Measurements from ENCODE around the gene ZNF514. TPM values are rescaled to one million over a fixed set of nuclear protein-coding genes. Genes with fewer than 3 reads are reported as not detected.

ZNF514 gene
- total RNA-seq, 1 donor = 14.5 TPM

- Histone ChIP-seq H3K4me2 (ENCODE audit: insufficient read depth, low read length) (no peak overlapping the region), H3K36me3 (ENCODE audit: insufficient read depth, low read length) (peaks cover 14% of the 10 kb centered on the region), H3K27ac (ENCODE audit: low read depth, low read length) (no peak overlapping the region), H4K20me1 (ENCODE audit: insufficient read depth, low read length) (no peaks in the 10 kb centered on the region), H3K79me2 (ENCODE audit: insufficient read depth, low read length) (no peaks in the 10 kb centered on the region), H2AFZ (ENCODE audit: low read length) (no peak overlapping the region), H3K4me3 (ENCODE audit: insufficient read depth, low read length) (no peak overlapping the region), H3K9me3 (ENCODE audit: low read depth, low read length) (peaks cover 9% of the 10 kb centered on the region), H3K4me1 (ENCODE audit: insufficient read depth, low read length) (no peaks in the 10 kb centered on the region), H3K27me3 (ENCODE audit: insufficient read depth, low read length) (peaks cover 5% of the 10 kb centered on the region)
- no peak for DNase-seq (ENCODE audit: insufficient read length, low spot score, missing footprints)
- TF ChIP-seq CTCF (IDR thresholded peaks at IDR 0.05; ENCODE audit: extremely low read depth, low read depth, low read length) = no peak
Observed at GRCh38 chr2:95185973-95186372, 26.3 kb upstream of the ZNF514 start.

- Histone ChIP-seq H3K9me3 (ENCODE audit: low read depth, low read length) (peaks cover 14% of the 10 kb centered on the region), H4K20me1 (ENCODE audit: insufficient read depth, low read length) (no peaks in the 10 kb centered on the region), H3K4me2 (ENCODE audit: insufficient read depth, low read length) (no peak overlapping the region), H3K36me3 (ENCODE audit: insufficient read depth, low read length) (peaks cover 21% of the 10 kb centered on the region), H3K27ac (ENCODE audit: low read depth, low read length) (no peak overlapping the region), H3K27me3 (ENCODE audit: insufficient read depth, low read length) (peaks cover under 1% of the 10 kb centered on the region), H3K79me2 (ENCODE audit: insufficient read depth, low read length) (no peaks in the 10 kb centered on the region), H3K4me3 (ENCODE audit: insufficient read depth, low read length) (no peak overlapping the region), H2AFZ (ENCODE audit: low read length) (no peak overlapping the region), H3K4me1 (ENCODE audit: insufficient read depth, low read length) (no peaks in the 10 kb centered on the region)
- DNase-seq (ENCODE audit: insufficient read length, low spot score, missing footprints) = no peak
- no peak for TF ChIP-seq CTCF (IDR thresholded peaks at IDR 0.05; ENCODE audit: extremely low read depth, low read depth, low read length)
Observed at GRCh38 chr2:95185197-95185596, 25.5 kb upstream of the ZNF514 start.

DNA sequence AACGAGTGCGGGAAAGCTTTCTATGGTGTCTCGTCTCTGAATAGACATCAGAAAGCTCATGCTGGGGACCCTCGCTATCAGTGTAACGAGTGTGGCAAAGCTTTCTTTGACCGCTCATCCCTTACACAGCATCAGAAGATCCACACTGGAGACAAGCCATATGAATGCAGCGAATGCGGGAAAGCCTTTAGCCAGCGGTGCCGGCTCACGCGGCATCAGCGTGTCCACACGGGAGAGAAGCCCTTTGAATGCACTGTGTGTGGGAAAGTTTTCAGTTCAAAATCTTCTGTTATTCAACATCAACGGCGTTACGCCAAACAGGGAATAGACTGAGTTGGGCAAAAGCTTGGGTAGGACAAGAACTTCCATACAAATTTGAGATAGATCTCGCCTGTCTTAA, 22.1 kb upstream of the ZNF514 start:
- Histone ChIP-seq H4K20me1 (ENCODE audit: insufficient read depth, low read length) (no peaks in the 10 kb centered on the region), H2AFZ (ENCODE audit: low read length) (no peak overlapping the region), H3K36me3 (ENCODE audit: insufficient read depth, low read length) (peaks cover 42% of the 10 kb centered on the region), H3K27me3 (ENCODE audit: insufficient read depth, low read length) (no peaks in the 10 kb centered on the region), H3K27ac (ENCODE audit: low read depth, low read length) (no peak overlapping the region), H3K9me3 (ENCODE audit: low read depth, low read length) (peaks cover 16% of the 10 kb centered on the region), H3K79me2 (ENCODE audit: insufficient read depth, low read length) (no peaks in the 10 kb centered on the region), H3K4me3 (ENCODE audit: insufficient read depth, low read length) (no peak overlapping the region), H3K4me2 (ENCODE audit: insufficient read depth, low read length) (no peak overlapping the region), H3K4me1 (ENCODE audit: insufficient read depth, low read length) (no peaks in the 10 kb centered on the region)
- TF ChIP-seq CTCF (IDR thresholded peaks at IDR 0.05; ENCODE audit: extremely low read depth, low read depth, low read length) = no peak
- DNase-seq (ENCODE audit: insufficient read length, low spot score, missing footprints) = no peak

DNA sequence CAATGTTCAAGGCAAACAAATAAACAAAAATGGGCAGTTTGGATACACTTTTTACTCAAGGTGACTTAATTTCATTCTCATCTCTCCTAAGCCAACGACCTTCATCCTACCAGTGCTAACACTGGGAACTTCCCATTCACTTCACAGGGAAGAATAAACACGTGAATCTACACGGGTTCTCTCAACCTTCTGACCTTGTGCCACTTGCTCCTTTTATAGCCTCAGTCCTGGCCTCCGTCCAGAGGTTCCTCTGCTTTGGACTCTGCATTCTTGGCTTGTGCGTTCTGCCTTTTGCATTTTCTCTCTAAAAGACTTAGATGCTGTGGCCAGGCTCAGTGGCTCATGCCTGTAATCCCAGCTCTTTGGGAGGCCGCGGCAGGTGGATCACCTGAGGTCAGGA, 19.8 kb upstream of the ZNF514 start:
- Histone ChIP-seq H3K4me1 (ENCODE audit: insufficient read depth, low read length) (no peaks in the 10 kb centered on the region), H3K36me3 (ENCODE audit: insufficient read depth, low read length) (peaks cover 49% of the 10 kb centered on the region), H4K20me1 (ENCODE audit: insufficient read depth, low read length) (peaks cover 6% of the 10 kb centered on the region), H3K79me2 (ENCODE audit: insufficient read depth, low read length) (peaks cover 11% of the 10 kb centered on the region), H3K4me2 (ENCODE audit: insufficient read depth, low read length) (no peak overlapping the region), H3K27ac (ENCODE audit: low read depth, low read length) (no peak overlapping the region), H3K27me3 (ENCODE audit: insufficient read depth, low read length) (no peaks in the 10 kb centered on the region), H3K9me3 (ENCODE audit: low read depth, low read length) (peaks cover 16% of the 10 kb centered on the region), H3K4me3 (ENCODE audit: insufficient read depth, low read length) (no peak overlapping the region), H2AFZ (ENCODE audit: low read length) (no peak overlapping the region)
- no peak for TF ChIP-seq CTCF (IDR thresholded peaks at IDR 0.05; ENCODE audit: extremely low read depth, low read depth, low read length)
- no peak for DNase-seq (ENCODE audit: insufficient read length, low spot score, missing footprints)
